Epithelial cell of esophagus (primary cell): ENCODE measurements around the gene HOXB4.

Experiments used
- DNase-seq: peaks from one replicate; pipeline ENCODE4 v3.0.0; 2010; ENCODE audit warnings: low read depth
- H3K4me3 ChIP-seq: 2 replicates; pipeline ENCODE4 v1.5.1; 2011; ENCODE audit warnings: mild to moderate bottlenecking, low read length, control low read depth
- CTCF ChIP-seq: IDR thresholded peaks from 2 replicates; pipeline ENCODE4 v1.5.1; 2011; ENCODE audit warnings: low read depth, mild to moderate bottlenecking, low read length, control low read depth, inconsistent platforms; ENCODE audit not compliant: insufficient read depth; ENCODE audit errors: missing control alignments

Gene HOXB4

GRCh38 chr17:48590607-48591161 is 12.5 kb upstream of the HOXB4 start:
- no peak for DNase-seq
- TF ChIP-seq CTCF = no peak
- no peak overlapping the region for H3K4me3 ChIP-seq

- TF ChIP-seq CTCF = no peak
- no peak for DNase-seq
- no peak within 1 kb of the TSS for H3K4me3 ChIP-seq
These were observed 11.9 kb upstream of the HOXB4 start, which contains the start of gene HOXB3 for GRCh38 chr17:48589831-48590606. TSS of gene HOXB3 (minus strand) at chr17:48590241. CDS start at chr17:48552474, 37,767 bp downstream.

- no peak for DNase-seq
- no peak for TF ChIP-seq CTCF
- H3K4me3 ChIP-seq = no peak overlapping the region
These were observed 11.1 kb upstream of the HOXB4 start for GRCh38 chr17:48589060-48589830.

- DNase-seq = no peak
These were observed 10.4 kb upstream of the HOXB4 start for GRCh38 chr17:48588528-48588927.

GRCh38 chr17:48588074-48588415 is 9.9 kb upstream of the HOXB4 start:
- TF ChIP-seq CTCF = no peak
- no peak for DNase-seq
- H3K4me3 ChIP-seq = no peak overlapping the region

More at GRCh38 chr17:48588528-48588927, 10.4 kb upstream of the HOXB4 start:
- no peak for TF ChIP-seq CTCF
- no peak overlapping the region for H3K4me3 ChIP-seq

GRCh38 chr17:48587276-48588073 is 9.3 kb upstream of the HOXB4 start:
- no peak overlapping the region for H3K4me3 ChIP-seq
- no peak for TF ChIP-seq CTCF
- DNase-seq = no peak
